Ovary (tissue), 3 donors: ENCODE results near the gene LYL1.

Experiments
- EP300 ChIP-seq: sonication (generic); formaldehyde crosslinking; IDR thresholded peaks from one replicate; pipeline ENCODE4 v1.6.1; 2017; ENCODE audit warnings: antibody characterized with exemption
- POLR2A ChIP-seq: fragments of 450-650 bp; IDR thresholded peaks from one replicate; pipeline ENCODE4 v1.6.1; 2017; ENCODE audit warnings: antibody characterized with exemption, mild to moderate bottlenecking, moderate library complexity
- TF ChIP-seq, protein P1 (sequence below), 3 donors: fragments of 450-650 bp in 2 of 3; fragments of 200-600 bp in 1 of 3; IDR thresholded peaks; one replicate each; pipeline versions ENCODE4 v1.5.1 to v1.8.0; 2016 to 2022; ENCODE audit warnings: antibody characterized with exemption in 3 of 3, mild to moderate bottlenecking in 1 of 3
- donor health status: DM: no; HTN: no; CAD: no.

DNA sequence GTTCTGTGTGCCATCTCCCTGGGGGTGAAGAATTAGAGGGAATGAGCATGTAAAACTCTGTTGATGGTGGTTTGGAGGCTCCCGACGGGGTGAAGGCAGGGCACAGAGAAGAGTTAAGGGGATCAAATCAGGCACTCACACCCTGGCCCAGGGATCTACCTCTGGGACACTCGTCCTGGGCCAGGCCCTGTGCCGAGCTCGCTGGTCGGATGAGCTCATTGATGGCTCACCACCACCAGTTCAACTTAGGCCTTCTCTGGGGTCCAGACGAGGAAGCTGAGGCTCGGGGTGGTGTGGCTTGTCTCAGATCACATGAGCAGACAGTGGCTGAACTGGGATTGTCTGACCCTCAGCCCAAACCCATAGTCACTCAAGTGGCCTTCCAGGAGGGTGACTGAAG is 17.0 kb upstream of the LYL1 start:
- TF ChIP-seq, protein P1, sequence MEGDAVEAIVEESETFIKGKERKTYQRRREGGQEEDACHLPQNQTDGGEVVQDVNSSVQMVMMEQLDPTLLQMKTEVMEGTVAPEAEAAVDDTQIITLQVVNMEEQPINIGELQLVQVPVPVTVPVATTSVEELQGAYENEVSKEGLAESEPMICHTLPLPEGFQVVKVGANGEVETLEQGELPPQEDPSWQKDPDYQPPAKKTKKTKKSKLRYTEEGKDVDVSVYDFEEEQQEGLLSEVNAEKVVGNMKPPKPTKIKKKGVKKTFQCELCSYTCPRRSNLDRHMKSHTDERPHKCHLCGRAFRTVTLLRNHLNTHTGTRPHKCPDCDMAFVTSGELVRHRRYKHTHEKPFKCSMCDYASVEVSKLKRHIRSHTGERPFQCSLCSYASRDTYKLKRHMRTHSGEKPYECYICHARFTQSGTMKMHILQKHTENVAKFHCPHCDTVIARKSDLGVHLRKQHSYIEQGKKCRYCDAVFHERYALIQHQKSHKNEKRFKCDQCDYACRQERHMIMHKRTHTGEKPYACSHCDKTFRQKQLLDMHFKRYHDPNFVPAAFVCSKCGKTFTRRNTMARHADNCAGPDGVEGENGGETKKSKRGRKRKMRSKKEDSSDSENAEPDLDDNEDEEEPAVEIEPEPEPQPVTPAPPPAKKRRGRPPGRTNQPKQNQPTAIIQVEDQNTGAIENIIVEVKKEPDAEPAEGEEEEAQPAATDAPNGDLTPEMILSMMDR (IDR thresholded peaks at IDR 0.05), result no peak
- TF ChIP-seq EP300, result no peak
- TF ChIP-seq POLR2A, result no peak
